GM19452 (cell line): ENCODE results near the gene RAD51B.
"Not testable (repeated sequence)": the region's sequence is repeated elsewhere in the genome, so short reads cannot be mapped to it uniquely, and the experiment has no call there.

Source experiments
- ATAC-seq: cut with Tn5 transposase; IDR thresholded peaks from one replicate; pipeline ENCODE4 v1.9.1; 2021; ENCODE audit not compliant: unreplicated experiment

RAD51B gene

DNA sequence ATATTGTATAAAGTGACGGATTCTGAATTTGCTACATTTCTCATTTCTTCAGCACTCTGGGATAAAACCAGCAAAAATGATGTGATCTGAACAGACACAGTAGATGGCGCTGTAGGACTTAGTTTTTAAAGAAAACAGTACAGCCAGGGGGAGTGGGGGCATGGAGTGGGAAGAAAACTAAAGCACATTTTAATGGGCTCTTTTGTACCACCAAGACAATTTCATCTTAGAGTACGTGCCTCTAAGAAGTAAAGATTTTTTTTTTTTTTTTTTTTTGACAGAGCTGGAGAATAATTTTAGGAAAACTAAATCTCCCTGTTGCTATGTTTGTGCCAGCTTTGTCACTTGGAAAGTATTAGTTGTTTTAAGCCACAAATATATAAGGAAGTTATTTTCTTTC is 124.4 kb downstream of the RAD51B start:
- ATAC-seq, result no peak

DNA sequence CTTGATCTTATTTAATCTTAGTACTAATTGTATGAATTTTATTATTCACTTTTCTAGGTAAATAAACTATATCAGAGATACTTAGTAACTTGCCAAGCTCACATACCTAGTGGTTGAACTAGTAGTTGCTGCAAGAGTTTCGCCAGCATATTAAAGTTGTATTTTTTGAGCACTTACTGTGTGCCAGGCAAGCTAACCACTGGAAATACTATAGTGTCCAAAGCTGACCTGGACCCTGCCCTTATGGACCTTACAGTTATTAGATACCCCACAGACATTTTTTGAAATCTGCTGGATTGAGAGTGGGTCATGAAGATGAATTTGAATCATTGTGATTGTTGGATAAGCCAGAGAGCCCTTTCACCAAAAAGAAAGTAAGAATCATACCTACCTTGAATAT is 125.0 kb downstream of the RAD51B start:
- no peak for ATAC-seq

DNA sequence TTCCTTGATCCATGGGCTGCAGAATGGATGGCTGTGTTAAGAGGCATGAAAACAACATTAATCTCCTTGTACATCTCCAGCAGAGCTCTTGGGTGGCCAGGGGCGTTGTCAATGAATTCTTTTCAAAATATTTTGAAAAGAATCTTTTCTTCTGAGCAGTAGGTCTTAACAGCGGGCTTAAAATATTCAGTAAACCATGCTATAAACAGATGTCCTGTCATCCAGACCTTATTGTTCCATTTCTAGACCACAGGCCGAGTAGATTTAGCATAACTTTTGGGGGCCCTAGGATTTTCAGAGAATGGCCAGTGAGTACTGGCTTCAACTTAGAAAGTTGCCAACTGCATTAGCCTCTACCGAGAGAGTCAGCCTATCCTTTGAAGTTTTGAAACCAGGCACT is 130.2 kb downstream of the RAD51B start:
- no peak for ATAC-seq

DNA sequence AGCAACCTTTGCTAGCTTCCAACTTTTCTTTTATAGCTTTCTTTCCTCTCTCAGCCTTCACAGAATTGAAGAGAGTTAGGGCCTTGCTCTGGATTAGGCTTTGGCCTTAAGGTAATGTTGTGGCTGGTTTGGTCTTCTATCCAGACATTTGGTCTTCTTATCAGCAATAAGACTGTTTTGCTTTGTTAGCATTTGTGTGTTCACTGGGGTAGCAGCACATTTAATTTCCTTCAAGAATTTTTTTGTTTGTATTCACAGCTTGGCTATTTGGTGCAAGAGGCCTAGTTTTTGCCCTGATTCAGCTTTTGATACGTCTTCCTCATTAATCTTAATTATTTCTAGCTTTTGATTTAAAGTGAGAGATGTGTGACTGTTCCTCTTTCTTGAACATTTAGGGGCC is 130.8 kb downstream of the RAD51B start:
- no peak for ATAC-seq

DNA sequence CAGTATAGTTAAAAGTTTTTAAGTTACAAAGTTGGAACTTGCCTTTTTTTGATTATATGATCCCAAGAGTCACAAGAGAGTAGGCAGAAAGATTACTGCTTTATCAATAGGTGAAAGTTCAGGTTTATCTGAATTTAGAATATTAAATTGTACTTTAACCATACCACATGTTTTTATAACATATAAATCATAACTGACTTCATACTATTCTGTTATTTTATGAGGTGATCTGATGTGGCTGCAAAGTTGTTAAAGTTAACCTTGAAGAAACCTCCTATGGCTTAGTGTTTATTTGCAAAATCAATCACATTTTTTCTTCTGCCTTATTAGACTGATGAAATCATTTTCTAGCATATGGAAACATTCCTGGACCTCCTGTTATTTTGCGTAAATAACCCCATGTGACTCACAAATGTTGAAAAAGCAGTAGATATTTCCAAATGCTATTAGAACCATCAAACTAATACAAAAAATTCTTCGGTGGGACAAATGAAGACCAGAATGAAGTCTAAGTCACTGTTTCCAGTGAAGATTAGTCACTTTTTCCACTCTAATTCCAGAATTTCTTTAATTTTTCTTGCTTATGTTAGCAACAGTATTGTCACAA is 132.1 kb downstream of the RAD51B start:
- ATAC-seq, result no peak

DNA sequence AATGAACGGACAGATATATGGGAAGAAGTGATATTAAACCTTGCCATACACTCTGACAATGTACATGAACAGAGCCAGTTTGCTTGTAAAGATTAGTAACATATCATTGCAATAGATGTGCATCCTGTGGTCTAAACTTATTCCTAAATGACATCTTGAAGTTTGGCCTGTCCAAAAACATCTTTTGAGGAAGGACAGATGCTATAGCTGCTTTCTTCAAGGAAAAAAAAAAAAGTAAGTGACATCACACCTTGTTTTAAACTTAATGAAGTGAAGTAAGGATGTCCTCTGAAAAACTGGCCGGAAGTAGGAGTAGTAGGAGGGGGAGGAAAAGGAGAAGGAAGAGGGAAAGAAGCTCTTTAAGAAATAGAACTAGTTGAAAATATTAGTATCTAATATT is 132.8 kb downstream of the RAD51B start:
- ATAC-seq, result no peak

DNA sequence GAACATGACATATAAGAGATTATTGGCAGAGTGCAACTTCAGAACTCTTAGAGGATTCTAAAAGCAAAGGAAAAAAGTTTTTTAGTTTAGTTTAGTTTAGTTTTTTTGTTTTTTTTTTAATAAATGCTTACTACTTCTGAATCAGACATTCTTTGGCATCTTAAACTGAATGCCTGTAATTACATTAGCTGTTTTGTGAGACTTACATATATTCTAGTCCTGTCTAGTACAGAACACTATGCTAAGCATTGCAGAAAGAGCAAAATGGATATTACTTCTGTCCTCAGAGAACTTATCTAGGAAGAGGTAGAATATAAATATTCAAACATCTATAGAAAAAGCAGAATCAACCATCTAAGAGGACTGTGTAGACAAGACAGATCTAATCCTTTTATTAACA is 133.2 kb downstream of the RAD51B start:
- ATAC-seq, result no peak

DNA sequence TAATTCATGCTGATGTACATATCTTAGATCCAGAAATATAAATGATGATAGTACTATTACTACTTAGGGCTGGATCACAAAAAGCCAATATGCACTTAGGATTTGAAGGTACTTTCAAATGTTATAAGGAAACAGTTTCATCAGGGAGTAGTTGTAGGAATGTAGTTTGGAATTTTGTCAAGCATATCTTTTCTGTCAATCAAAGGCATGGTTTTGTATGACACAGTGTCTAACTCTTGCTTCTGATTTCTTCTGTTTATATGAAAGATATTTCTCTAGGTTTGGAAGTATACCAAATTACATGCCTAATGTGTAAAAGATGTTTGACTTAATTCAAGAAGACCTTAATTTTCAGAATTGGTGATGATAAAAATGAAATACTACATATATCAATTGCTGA is 135.7 kb downstream of the RAD51B start:
- ATAC-seq, result no peak

DNA sequence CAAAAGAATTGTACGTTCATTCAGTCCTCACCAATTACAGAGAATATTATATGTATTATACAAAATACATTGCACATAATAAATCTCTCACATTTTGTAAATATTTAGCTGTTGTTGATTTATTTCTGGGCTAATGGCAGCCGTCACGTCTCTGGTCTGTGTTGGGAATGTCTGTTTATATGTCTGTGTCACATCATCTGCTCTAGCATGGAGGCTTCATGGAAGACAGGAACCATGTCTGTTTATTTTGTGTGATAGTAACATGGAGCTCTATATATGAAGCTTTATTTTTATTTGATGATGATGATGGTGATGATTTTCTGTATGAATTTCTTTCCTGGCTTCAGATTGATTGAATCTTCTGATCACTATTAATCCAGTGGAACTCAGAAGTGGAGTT is 138.4 kb downstream of the RAD51B start:
- ATAC-seq, result no peak

DNA sequence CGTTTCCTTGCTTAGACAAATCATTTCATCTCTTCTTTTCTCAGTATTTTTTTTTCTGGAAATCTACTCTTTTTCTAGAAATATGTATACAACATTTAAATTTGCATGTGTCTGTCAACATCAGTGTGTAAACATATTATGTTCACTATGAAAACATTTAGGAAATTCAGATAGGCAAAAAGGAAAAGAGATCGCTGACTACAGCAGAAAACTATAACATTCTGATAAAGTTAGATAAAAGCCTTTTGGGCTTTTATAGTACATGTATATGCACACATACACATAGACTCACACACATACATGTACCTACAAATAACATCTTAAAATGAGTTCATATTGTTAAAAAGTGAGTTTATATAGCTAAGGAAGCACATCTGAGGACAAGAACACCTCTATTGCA is 142.1 kb downstream of the RAD51B start:
- ATAC-seq, result no peak

DNA sequence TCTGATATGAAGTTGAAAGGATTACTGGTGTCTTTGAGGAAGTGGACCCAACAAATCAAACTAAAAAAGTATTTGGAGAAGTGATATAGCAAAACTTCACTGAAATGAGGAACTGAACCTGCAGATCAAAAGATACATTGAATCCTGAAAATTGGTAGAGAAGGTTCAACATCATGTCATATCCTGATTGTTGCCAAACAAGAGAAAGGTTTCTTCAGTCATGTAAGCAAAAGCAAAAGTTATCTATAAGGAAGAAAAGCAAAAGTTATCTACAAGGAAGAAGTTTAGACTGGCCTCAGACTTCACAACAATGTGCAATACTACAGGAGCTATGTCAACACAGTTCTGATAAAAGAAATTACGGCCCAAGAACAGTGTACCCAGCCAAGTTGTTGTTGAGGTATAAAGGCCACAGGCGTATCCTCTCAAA is 142.7 kb downstream of the RAD51B start:
- no peak for ATAC-seq

DNA sequence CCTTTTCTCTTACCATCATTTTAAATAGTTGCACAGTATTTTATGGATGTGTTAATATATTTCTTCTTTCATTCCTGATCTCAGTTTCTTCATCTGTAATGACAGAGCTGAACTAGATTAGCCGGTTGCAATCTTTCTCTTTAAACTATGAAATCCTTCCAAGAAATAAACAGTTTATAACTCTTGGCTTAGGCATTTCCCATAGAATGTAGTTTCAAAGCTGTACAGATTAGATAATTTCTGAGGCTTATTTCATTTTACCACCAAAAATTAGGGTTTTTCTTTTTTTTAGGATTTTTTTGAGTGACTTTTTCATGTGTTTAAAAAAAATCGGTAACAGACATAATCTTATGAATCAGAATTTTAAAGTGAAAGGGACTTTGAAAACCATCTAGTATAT is 144.0 kb downstream of the RAD51B start:
- no peak for ATAC-seq

DNA sequence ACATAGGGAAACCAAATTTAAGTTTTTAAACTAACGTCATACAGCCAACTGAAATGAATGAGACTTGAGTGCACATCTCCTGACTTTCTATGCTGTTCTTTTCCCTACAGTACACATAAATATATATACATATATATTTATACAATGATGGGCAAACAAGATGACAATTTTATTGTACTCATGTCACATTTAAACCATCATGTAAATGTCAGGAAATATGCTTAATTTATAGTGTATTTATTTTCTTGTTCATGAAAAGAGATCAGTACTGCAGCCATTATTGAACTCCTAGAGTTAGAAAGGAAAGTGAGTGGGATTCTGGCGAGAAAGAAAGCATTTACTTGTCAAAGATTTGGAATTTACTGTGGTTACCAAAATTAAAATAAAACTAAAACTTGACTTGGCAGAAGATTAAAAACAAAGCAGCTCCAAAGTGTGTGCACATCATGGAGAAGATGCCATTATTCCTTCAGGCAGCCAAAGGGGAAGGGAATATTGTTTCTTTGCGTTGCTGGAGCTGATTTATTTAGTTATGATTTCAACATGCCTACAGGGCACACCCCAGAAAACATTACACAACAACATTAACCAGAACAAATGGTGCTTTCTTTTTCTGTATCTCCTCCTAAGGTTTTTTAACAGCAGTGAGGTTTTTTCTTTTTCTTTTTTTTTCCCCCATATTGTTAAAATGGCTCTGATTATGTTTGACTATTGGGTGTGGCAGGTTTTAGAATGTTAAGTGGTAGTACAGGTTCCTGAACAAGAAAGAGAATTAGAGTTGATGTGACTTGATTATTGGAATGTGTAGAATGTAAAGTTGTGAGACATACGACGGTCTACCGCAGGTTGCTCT is 144.6 kb downstream of the RAD51B start:
- ATAC-seq, result no peak

DNA sequence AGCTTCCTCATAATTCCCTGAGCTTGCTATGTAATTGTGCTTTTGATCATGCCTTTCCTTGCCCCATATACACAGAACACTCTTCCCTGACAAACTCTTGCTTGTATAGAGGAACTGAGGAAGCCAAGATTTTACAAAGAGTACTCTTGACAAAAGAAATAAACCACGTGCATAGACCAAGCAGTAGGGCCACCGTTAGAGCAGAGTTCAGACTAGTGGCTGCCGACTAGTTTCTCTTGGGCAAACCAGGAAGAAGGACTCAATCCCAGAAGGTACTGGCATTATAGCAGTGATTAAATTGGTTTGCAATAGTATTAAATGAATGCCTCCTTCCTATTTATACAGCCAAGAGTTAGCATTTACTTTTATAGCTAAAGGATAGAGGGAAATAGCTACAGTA is 146.1 kb downstream of the RAD51B start:
- no peak for ATAC-seq

DNA sequence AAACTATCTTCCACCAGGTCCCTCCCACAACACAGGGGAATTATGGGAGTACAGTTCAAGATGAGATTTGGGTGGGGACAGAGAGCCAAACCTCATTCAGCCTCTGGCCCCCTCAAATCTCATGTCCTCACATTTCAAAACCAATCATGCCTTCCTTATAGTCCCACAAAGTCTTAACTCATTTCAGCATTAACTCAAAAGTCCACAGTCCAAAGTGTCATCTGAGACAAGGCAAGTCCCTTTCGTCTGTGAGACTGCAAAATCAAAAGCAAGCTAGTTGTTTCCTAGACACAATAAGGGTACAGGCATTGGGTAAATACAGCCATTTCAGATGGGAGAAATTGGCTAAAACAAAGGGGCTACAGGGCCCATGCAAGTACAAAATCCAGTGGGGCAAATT is 147.6 kb downstream of the RAD51B start:
- ATAC-seq, result no peak

DNA sequence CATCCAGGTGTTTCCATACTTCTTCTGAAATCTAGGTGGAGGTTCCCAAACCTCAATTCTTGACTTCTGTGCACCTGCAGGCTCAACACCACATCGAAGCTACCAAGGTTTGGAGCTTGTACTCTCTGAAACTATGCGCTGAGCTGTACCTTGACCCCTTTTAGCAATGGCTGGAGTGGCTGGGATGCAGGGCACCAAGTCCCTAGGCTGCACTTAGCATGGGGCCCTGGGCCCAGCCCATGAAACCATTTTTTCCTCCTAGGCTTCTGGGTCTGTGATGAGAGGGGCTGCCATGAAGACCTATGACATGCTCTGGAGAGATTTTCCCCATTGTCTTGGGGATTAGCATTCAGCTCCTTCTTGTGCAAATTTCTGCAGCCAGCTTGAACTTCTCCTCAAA is 148.4 kb downstream of the RAD51B start:
- not testable (repeated sequence) for ATAC-seq

DNA sequence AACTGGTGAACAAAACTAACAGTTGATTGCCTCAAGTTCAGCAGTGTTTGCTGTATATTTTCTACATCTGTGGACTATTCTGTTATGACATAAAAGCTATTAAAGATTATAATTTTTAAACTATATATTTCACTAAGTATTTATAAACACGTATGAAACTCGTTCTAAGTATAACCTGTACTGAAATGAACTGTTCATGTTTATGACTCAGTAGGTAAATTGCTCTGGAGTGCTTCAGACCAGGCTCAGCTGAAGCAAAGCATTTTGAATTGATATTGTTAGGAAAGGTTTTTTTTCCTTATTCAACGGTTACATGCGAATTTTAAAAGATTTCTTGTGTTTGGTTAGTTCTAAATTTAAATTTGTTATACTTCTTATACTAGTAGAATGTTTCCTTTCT is 151.3 kb downstream of the RAD51B start:
- ATAC-seq, result no peak

DNA sequence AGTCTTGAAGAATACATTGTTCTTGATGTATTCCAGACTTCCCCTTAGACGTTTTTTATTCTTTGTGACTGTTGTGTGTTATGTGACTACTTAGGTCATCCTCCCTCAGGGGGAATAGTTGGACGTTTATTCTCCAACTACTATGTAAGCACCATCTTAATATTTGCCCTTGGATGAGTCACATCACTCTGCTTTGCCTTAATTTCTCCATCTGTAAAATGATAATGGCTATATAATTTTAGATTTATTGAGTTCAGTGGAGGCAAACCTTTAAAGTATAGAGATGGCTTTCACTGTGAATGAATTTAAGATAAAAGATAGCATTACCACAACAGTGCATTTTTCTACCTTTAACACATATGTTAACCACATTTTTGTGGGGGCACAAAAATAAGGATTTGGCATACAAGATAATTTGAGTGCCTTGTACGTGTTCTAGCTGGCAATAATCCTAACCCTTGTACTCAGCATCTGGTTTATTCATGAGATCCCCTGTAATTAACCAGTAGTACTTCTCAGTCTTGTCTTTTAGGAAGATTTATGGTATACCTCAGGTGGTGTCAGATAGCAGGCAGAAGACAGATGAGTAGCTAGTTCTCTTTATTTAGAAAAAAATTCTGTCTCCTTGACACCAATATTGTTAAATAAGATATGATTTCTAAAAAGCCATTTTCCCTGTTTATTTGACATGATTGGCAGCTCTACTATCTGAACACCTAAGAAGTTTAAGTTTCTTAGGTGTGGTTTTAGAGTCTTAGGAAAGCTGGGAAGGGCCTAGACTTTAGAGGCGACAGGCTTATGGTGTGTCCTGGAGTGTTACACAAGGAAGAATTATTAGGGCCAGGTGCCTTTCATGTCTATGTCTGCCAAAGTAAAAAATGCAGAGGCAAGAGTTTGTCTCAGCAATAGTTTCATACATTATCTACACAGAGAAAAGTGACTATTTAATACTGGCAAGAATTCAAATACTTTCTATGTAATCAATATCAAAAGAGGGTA is 152.3 kb downstream of the RAD51B start:
- no peak for ATAC-seq

DNA sequence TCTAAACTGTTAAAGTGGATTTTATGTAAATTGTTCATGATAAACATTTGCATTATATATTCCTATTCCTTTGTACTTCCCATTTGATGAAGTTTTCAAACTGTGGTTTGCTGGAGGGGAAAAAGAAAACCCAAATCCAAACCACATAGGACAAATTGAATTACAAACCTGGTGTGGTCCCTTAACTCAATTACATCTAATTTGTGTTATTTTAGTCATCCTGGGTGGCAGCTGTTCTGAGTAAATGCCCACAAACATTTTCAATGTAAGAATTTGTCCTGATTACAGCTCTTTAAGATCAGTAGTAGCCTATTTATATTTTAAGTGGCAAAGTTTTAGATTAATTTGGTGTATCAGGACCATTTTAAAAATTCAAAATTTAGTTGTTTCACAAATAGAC is 153.9 kb downstream of the RAD51B start:
- ATAC-seq, result no peak

DNA sequence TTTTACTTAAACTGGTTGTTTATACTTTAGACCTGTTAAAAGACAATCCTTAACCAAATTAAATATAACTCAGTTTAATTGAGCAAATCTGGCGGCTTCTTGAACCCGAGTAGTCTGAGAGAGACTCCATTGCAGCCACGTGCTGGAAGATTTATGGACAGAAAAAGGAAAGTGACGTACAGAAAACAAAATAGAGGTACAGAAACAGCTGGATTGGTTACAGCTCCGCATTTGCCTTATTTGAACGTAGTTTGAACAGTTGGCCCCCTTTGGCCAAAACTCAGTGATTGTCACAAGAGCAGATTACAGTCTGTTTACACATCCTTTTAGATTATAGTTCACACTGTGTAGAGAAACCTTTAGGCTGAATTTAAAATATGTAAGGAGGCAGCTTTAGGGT is 155.9 kb downstream of the RAD51B start:
- no peak for ATAC-seq

DNA sequence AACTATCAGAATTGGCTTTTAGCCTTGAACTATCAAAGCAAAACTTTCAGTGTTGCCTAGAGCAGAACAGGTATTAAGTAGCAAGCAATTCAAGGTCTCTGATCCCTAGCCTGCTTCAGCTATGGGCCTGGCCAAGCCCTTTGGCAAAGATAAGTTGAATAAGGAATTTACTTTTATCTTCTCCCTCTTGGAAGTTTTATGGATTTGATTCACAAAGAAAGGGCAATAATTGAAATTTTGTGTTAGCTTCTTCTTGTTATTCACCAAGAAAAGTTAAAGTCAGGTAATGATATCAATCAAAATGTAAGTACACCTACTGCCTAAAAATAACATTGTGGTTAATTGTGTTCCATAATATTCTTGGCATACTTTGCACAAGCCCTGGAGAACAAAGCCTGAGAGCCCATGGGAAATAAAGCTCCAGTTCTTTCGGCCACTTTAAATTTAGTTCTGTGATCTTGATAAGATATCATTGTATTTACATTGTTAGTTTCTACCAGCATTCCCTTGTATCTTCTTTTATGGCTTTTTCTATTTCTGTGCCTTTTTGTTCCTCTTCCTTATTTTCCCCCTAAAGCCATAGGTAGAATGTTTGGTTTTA is 158.0 kb downstream of the RAD51B start:
- ATAC-seq, result no peak
